Thyroid gland (tissue), 4 donors: ENCODE results near the gene CLK3.

Experiments
- POLR2A ChIP-seq, 2 donors: fragments of 450-650 bp; IDR thresholded peaks; one replicate each; pipeline ENCODE4 v1.6.1; 2017; ENCODE audit warnings: antibody characterized with exemption in 2 of 2, mild to moderate bottlenecking in 2 of 2, moderate library complexity in 1 of 2
- TF ChIP-seq, protein P1 (sequence below), 6 experiments: fragments of 200-600 bp in 3 of 6; fragments of 450-650 bp in 3 of 6; sonication (generic) in 3 of 6; IDR thresholded peaks; one replicate each; pipeline ENCODE4 v1.5.1; 2016 to 2019; ENCODE audit warnings: antibody characterized with exemption in 6 of 6, mild to moderate bottlenecking in 2 of 6, inconsistent platforms in 1 of 6, moderate library complexity in 1 of 6

DNA sequence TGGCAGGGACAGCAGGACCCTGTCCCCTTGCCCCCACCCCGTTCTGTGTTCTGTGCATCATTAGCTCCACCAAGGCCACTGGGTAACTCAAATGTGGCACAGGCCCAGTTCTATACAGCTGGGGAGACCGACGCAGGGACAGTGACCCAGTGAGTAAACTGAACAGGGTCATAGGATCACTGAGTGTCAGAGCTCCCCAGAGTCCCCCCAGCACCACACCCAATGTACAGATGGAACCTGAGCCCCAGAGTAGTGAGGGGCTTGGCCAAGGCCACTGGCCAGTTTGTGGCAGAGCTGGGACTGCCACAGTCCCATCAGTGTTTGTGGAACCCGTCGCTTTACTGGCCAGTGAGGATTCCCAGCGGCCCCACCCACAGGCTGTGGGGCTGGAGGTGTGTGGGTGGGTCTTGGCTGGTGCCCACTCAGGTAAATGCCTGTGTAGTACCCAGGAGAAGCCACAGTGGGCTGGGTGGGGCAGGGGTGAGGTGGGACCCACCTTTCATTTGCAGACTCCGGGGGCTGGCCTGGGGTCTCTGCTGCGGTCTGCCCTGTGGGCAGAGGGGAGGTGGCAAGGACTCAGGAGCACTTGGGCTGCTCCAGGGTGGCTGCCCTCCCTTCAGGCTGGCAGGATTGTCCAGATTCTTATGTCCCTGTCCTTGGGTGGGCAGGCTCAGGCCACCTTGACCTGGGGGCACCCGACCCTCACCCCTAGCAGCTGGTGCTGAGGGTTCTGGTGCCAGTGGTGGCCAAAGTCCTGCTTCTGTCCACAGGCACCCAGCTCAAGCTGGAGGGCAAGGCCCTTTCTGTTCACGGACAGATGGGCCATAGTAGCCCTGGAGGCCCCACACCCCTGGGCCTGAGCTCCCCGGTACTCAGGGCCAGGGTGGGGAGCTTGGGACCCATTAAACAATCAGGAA is 11.6 kb upstream of the CLK3 start:
- TF ChIP-seq, protein P1, sequence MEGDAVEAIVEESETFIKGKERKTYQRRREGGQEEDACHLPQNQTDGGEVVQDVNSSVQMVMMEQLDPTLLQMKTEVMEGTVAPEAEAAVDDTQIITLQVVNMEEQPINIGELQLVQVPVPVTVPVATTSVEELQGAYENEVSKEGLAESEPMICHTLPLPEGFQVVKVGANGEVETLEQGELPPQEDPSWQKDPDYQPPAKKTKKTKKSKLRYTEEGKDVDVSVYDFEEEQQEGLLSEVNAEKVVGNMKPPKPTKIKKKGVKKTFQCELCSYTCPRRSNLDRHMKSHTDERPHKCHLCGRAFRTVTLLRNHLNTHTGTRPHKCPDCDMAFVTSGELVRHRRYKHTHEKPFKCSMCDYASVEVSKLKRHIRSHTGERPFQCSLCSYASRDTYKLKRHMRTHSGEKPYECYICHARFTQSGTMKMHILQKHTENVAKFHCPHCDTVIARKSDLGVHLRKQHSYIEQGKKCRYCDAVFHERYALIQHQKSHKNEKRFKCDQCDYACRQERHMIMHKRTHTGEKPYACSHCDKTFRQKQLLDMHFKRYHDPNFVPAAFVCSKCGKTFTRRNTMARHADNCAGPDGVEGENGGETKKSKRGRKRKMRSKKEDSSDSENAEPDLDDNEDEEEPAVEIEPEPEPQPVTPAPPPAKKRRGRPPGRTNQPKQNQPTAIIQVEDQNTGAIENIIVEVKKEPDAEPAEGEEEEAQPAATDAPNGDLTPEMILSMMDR (IDR thresholded peaks at IDR 0.05): no peak
- TF ChIP-seq POLR2A (IDR thresholded peaks at IDR 0.05): no peak
